BLaER1 treated with 17β-estradiol and CSF1 and Interleukin-3, amounts not matched to agents 10 nM and 100 nM (cell line): ENCODE results near the gene SDK1.

Experiments used
- H3K27ac ChIP-seq, 11 experiments: shearing (Covaris generic); formaldehyde crosslinking; 2 replicates each; pipeline ENCODE4 v1.8.1; 2022
- H3K27me3 ChIP-seq, 11 experiments: shearing (Covaris generic); formaldehyde crosslinking; 2 replicates each; pipeline ENCODE4 v1.8.1; 2022
- H3K36me3 ChIP-seq, 11 experiments: shearing (Covaris generic); formaldehyde crosslinking; 2 replicates each; pipeline ENCODE4 v1.8.1; 2022
- H3K4me1 ChIP-seq, 10 experiments: shearing (Covaris generic); formaldehyde crosslinking; 2 replicates each; pipeline ENCODE4 v1.8.1; 2022
- H3K4me2 ChIP-seq, 11 experiments: shearing (Covaris generic); formaldehyde crosslinking; 2 replicates each; pipeline ENCODE4 v1.8.1; 2022
- H3K4me3 ChIP-seq, 10 experiments: shearing (Covaris generic); formaldehyde crosslinking; 2 replicates each; pipeline ENCODE4 v1.8.1; 2022
- H3K9ac ChIP-seq, 11 experiments: shearing (Covaris generic); formaldehyde crosslinking; 2 replicates each; pipeline ENCODE4 v1.8.1; 2022
- H3K9me3 ChIP-seq, 11 experiments: shearing (Covaris generic); formaldehyde crosslinking; replicated peaks in 1 of 11; 2 replicates each; pipeline ENCODE4 v1.8.1; 2022
- H4K20me1 ChIP-seq, 11 experiments: shearing (Covaris generic); formaldehyde crosslinking; 2 replicates each; pipeline ENCODE4 v1.8.1; 2022
- Cebpa-rat ChIP-seq, 11 experiments: shearing (Covaris generic); IDR thresholded peaks; 2 replicates each; pipeline ENCODE4 v1.8.1; 2022

SDK1 gene

GRCh38 chr7:4099651-4100050 lies 798.6 kb downstream of the SDK1 start:
- peaks cover 9 to 81% (median 65%) of the 10 kb centered on the region in 10 experiments for H3K4me1 ChIP-seq
- H3K9me3 ChIP-seq = peaks cover 0 to 5% (median 0%) of the 10 kb centered on the region in 11 experiments; a peak in 1 of 22 replicates
- H3K27ac ChIP-seq = no peak overlapping the region
- peak overlapping the region in 1 of 11 experiments; percentile 38; a peak in 2 of 22 replicates for H3K9ac ChIP-seq
- H3K36me3 ChIP-seq = no peaks in the 10 kb centered on the region
- no peaks in the 10 kb centered on the region for H4K20me1 ChIP-seq
- TF ChIP-seq Cebpa-rat (IDR thresholded peaks at IDR 0.05) = no peak
- H3K4me3 ChIP-seq = no peak overlapping the region
- peaks cover 0 to 10% (median 0%) of the 10 kb centered on the region in 11 experiments; a peak in 2 of 22 replicates for H3K27me3 ChIP-seq
- H3K4me2 ChIP-seq = peak overlapping the region in 9 of 11 experiments; percentile 24 to 88 (median 73); a peak in 18 of 22 replicates

GRCh38 chr7:4100148-4100547 lies 799.1 kb downstream of the SDK1 start:
- H3K36me3 ChIP-seq = no peaks in the 10 kb centered on the region
- peak overlapping the region in 8 of 11 experiments; percentile 48 to 88 (median 73); a peak in 15 of 22 replicates for H3K4me2 ChIP-seq
- H3K27me3 ChIP-seq = peaks cover 0 to 10% (median 0%) of the 10 kb centered on the region in 11 experiments; a peak in 2 of 22 replicates
- H3K9ac ChIP-seq = no peak overlapping the region
- H3K27ac ChIP-seq = no peak overlapping the region
- peaks cover 0 to 5% (median 0%) of the 10 kb centered on the region in 11 experiments; a peak in 1 of 22 replicates for H3K9me3 ChIP-seq
- TF ChIP-seq Cebpa-rat (IDR thresholded peaks at IDR 0.05) = no peak
- H3K4me3 ChIP-seq = no peak overlapping the region
- H4K20me1 ChIP-seq = no peaks in the 10 kb centered on the region
- H3K4me1 ChIP-seq = peaks cover 9 to 76% (median 64%) of the 10 kb centered on the region in 10 experiments

GRCh38 chr7:4100691-4101090 lies 799.6 kb downstream of the SDK1 start:
- Histone ChIP-seq H3K4me2 (peak overlapping the region in 7 of 11 experiments; percentile 20 to 88 (median 73); a peak in 11 of 22 replicates), H3K27me3 (peaks cover 0 to 10% (median 0%) of the 10 kb centered on the region in 11 experiments; a peak in 2 of 22 replicates), H3K9me3 (peaks cover 0 to 5% (median 0%) of the 10 kb centered on the region in 11 experiments; a peak in 1 of 22 replicates), H3K9ac (no peak overlapping the region), H3K4me1 (peaks cover 9 to 73% (median 64%) of the 10 kb centered on the region in 10 experiments), H3K4me3 (no peak overlapping the region), H3K36me3 (no peaks in the 10 kb centered on the region), H4K20me1 (no peaks in the 10 kb centered on the region), H3K27ac (no peak overlapping the region)
- no peak for TF ChIP-seq Cebpa-rat (IDR thresholded peaks at IDR 0.05)

GRCh38 chr7:4102231-4102841 lies 801.3 kb downstream of the SDK1 start:
- TF ChIP-seq Cebpa-rat (IDR thresholded peaks at IDR 0.05) = no peak
- Histone ChIP-seq H3K4me1 (peaks cover 9 to 57% (median 49%) of the 10 kb centered on the region in 10 experiments), H3K27me3 (peaks cover 0 to 10% (median 0%) of the 10 kb centered on the region in 11 experiments; a peak in 2 of 22 replicates), H4K20me1 (no peaks in the 10 kb centered on the region), H3K27ac (peak overlapping the region in 2 of 11 experiments; percentile 30 to 60; a peak in 2 of 22 replicates), H3K36me3 (no peaks in the 10 kb centered on the region), H3K9me3 (peaks cover 0 to 5% (median 0%) of the 10 kb centered on the region in 11 experiments; a peak in 1 of 22 replicates), H3K4me3 (no peak overlapping the region), H3K9ac (peak overlapping the region in 2 of 11 experiments; percentile 9 to 28; a peak in 2 of 22 replicates), H3K4me2 (peak overlapping the region; percentile 50 to 86 (median 75))

- peaks cover 0 to 10% (median 0%) of the 10 kb centered on the region in 11 experiments; a peak in 2 of 22 replicates for H3K27me3 ChIP-seq
- TF ChIP-seq Cebpa-rat (IDR thresholded peaks at IDR 0.05) = no peak
- H3K9ac ChIP-seq = no peak overlapping the region
- H3K4me1 ChIP-seq = peaks cover 9 to 45% (median 38%) of the 10 kb centered on the region in 10 experiments
- H3K4me2 ChIP-seq = no peak overlapping the region; a peak in 1 of 22 replicates
- H3K27ac ChIP-seq = no peak overlapping the region
- no peaks in the 10 kb centered on the region for H3K36me3 ChIP-seq
- no peak overlapping the region for H3K4me3 ChIP-seq
- H4K20me1 ChIP-seq = no peaks in the 10 kb centered on the region
- peaks cover 0 to 5% (median 0%) of the 10 kb centered on the region in 11 experiments; a peak in 1 of 22 replicates for H3K9me3 ChIP-seq
Measured at GRCh38 chr7:4103352-4104091, 802.5 kb downstream of the SDK1 start.

- Histone ChIP-seq H3K27ac (no peak overlapping the region), H3K4me3 (no peak overlapping the region), H3K36me3 (no peaks in the 10 kb centered on the region), H3K9ac (no peak overlapping the region), H4K20me1 (no peaks in the 10 kb centered on the region), H3K4me1 (peaks cover 8 to 16% (median 12%) of the 10 kb centered on the region in 10 experiments; a peak in 19 of 20 replicates), H3K9me3 (peaks cover 0 to 5% (median 0%) of the 10 kb centered on the region in 11 experiments; a peak in 1 of 22 replicates), H3K4me2 (no peak overlapping the region), H3K27me3 (no peaks in the 10 kb centered on the region)
- TF ChIP-seq Cebpa-rat (IDR thresholded peaks at IDR 0.05) = no peak
Measured at GRCh38 chr7:4107839-4108238, 806.8 kb downstream of the SDK1 start.

GRCh38 chr7:4108951-4109350 lies 807.9 kb downstream of the SDK1 start:
- H4K20me1 ChIP-seq = no peaks in the 10 kb centered on the region
- H3K4me1 ChIP-seq = peaks cover 8 to 16% (median 12%) of the 10 kb centered on the region in 10 experiments; a peak in 17 of 20 replicates
- no peak overlapping the region for H3K4me3 ChIP-seq
- H3K27ac ChIP-seq = no peak overlapping the region
- H3K9ac ChIP-seq = no peak overlapping the region
- no peak for TF ChIP-seq Cebpa-rat (IDR thresholded peaks at IDR 0.05)
- H3K9me3 ChIP-seq = peaks cover 0 to 2% (median 0%) of the 10 kb centered on the region in 11 experiments; a peak in 4 of 22 replicates
- no peaks in the 10 kb centered on the region for H3K36me3 ChIP-seq
- peak overlapping the region in 5 of 11 experiments; percentile 22 to 56 (median 25); a peak in 7 of 22 replicates for H3K4me2 ChIP-seq
- no peaks in the 10 kb centered on the region for H3K27me3 ChIP-seq

GRCh38 chr7:4109481-4110110 lies 808.5 kb downstream of the SDK1 start:
- 0 out of 22 replicates have a peak, but pooled peaks cover 0 to under 1% (median 0%) of the 10 kb centered on the region in 11 experiments for H3K36me3 ChIP-seq
- peaks cover 0 to 8% (median under 1%) of the 10 kb centered on the region in 11 experiments; a peak in 5 of 22 replicates for H3K9me3 ChIP-seq
- H3K9ac ChIP-seq = no peak overlapping the region
- peak overlapping the region; percentile 14 to 73 (median 36); a peak in 19 of 22 replicates for H3K4me2 ChIP-seq
- TF ChIP-seq Cebpa-rat (IDR thresholded peaks at IDR 0.05) = no peak
- no peak overlapping the region for H3K27ac ChIP-seq
- H3K4me1 ChIP-seq = peaks cover 8 to 16% (median 12%) of the 10 kb centered on the region in 10 experiments; a peak in 17 of 20 replicates
- H4K20me1 ChIP-seq = no peaks in the 10 kb centered on the region
- H3K27me3 ChIP-seq = no peaks in the 10 kb centered on the region
- H3K4me3 ChIP-seq = no peak overlapping the region
